ENCODE results near the gene EMILIN2. TPM values are rescaled to one million over a fixed set of nuclear protein-coding genes. Genes with fewer than 3 reads are reported as not detected.

EMILIN2 gene
- total and polyA plus RNA-seq, 8 donors, result 2.0 to 120 (median 5.7) TPM

DNA sequence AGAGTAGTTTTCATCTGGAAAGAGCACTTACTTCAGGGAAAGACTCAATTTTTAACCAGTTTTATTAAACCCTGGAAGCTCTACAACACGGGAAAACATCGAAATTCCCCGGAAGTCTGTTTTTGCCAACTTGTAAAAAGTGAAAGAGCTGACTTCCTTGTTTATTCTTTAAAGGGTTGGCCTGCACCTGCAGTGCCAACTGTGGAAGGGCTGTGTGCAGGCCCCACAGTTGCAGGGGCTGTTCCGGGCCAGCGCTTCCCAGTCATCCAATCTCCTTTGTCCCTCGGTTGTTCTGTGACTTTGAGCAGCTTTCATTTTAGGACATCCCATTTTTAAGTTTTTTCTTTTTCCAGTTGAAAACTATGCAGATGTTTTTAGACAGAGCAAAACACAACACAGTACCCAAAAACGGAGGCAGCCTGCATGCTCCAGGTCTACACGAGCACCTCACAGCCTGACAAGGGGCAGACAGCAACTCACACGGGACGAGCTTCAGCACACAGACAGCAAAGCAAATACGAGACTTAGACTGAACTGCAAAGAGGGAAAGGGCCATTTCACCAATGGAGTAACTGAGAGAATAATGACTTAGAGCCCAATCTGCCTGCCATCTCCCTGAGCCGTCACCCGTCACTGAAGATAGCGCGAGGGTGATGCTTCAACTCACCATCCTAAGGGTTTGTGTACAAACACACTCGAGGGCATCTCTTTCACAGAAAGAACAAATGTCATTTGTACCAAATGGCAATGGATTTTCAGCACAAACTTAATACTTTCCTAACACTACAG lies 70.6 kb downstream of the EMILIN2 start:
- intact Hi-C loops (cut with DNase I; ENCODE audit: low total_unique reads), result no loop called here
- peaks cover 52 to 95% (median 94%) of the 10 kb centered on the region in 4 donors for H3K36me3 ChIP-seq
- H3K9me3 ChIP-seq, result no peaks in the 10 kb centered on the region

GRCh38 chr18:2918761-2919550 lies 72.2 kb downstream of the EMILIN2 start:
- peaks cover 57 to 95% (median 94%) of the 10 kb centered on the region in 4 donors for H3K36me3 ChIP-seq
- H3K4me3 ChIP-seq, result no peak overlapping the region
- intact Hi-C loops (cut with DNase I; ENCODE audit: low total_unique reads), result no loop called here
- peak overlapping the region in 1 of 5 donors; percentile 66 for H3K27ac ChIP-seq
- no peaks in the 10 kb centered on the region for H3K9me3 ChIP-seq
- no peaks in the 10 kb centered on the region for H3K27me3 ChIP-seq
- H3K4me1 ChIP-seq, result peaks cover 8 to 26% (median 18%) of the 10 kb centered on the region in 4 donors
- TF ChIP-seq POLR2A (IDR thresholded peaks at IDR 0.05), result no peak
- TF ChIP-seq, protein P1, sequence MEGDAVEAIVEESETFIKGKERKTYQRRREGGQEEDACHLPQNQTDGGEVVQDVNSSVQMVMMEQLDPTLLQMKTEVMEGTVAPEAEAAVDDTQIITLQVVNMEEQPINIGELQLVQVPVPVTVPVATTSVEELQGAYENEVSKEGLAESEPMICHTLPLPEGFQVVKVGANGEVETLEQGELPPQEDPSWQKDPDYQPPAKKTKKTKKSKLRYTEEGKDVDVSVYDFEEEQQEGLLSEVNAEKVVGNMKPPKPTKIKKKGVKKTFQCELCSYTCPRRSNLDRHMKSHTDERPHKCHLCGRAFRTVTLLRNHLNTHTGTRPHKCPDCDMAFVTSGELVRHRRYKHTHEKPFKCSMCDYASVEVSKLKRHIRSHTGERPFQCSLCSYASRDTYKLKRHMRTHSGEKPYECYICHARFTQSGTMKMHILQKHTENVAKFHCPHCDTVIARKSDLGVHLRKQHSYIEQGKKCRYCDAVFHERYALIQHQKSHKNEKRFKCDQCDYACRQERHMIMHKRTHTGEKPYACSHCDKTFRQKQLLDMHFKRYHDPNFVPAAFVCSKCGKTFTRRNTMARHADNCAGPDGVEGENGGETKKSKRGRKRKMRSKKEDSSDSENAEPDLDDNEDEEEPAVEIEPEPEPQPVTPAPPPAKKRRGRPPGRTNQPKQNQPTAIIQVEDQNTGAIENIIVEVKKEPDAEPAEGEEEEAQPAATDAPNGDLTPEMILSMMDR (IDR thresholded peaks at IDR 0.05), result no peak
- no peak for TF ChIP-seq EP300 (IDR thresholded peaks at IDR 0.05)
- WGBS, 5 donors, result 95 to 96% (median 96%) methylated on average over 18 of the region's 18 CpGs
- DNase-seq, result no peak

More for the DNA sequence above, 70.6 kb downstream of the EMILIN2 start:
- Histone ChIP-seq H3K4me3 (peak overlapping the region in 1 of 4 donors; percentile 2), H3K27ac (peak overlapping the region in 3 of 5 donors; percentile 10 to 66 (median 57)), H3K4me1 (peaks cover 8 to 26% (median 18%) of the 10 kb centered on the region in 4 donors), H3K27me3 (no peaks in the 10 kb centered on the region)
- WGBS, 5 donors, result 43 to 61% (median 50%) methylated on average over 16 of the region's 16 CpGs
- DNase-seq, result peak in 1 of 2 donors; percentile 46
- TF ChIP-seq POLR2A (IDR thresholded peaks at IDR 0.05) (no peak), POLR2AphosphoS5 (IDR thresholded peaks at IDR 0.05) (peak in 1 of 3 donors; percentile 10)

- intact Hi-C loops (cut with DNase I; ENCODE audit: low total_unique reads), result no loop called here
- TF ChIP-seq POLR2A (IDR thresholded peaks at IDR 0.05) (no peak), POLR2AphosphoS5 (IDR thresholded peaks at IDR 0.05) (no peak), EP300 (IDR thresholded peaks at IDR 0.05) (no peak)
- TF ChIP-seq, protein P1 (IDR thresholded peaks at IDR 0.05), result no peak
- Histone ChIP-seq H3K9me3 (no peaks in the 10 kb centered on the region), H3K4me3 (no peak overlapping the region), H3K4me1 (peaks cover 8 to 26% (median 18%) of the 10 kb centered on the region in 4 donors), H3K36me3 (peaks cover 64 to 95% (median 94%) of the 10 kb centered on the region in 4 donors), H3K27me3 (no peaks in the 10 kb centered on the region), H3K27ac (no peak overlapping the region)
- WGBS, 5 donors, result 67 to 88% (median 79%) methylated on average over 3 to 5 of the region's 5 CpGs
- no peak for DNase-seq
Measured at GRCh38 chr18:2919600-2919999, 72.8 kb downstream of the EMILIN2 start.

DNA sequence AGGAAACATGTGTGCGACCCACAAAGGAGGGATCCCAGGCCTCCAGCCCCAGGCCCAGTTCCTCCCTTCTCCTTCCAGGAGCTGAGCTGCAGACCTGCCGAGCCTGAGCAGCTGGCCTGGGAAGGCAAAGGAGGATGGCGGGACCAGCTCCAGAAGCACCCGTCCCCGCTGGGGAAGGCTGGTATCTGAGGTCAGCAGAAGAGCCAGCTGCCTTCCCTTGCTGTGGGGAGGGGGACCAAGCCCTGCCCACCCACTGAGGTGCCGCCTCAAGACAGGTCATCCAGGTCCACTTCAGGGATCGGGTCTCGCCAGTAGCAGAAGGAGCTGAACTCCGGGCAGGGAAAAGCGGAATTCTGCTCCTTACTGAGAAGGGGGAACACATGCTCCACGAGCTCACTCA lies 73.2 kb downstream of the EMILIN2 start:
- intact Hi-C loops (cut with DNase I; ENCODE audit: low total_unique reads), result no loop called here
- TF ChIP-seq, protein P1 (IDR thresholded peaks at IDR 0.05), result no peak
- no peak for TF ChIP-seq POLR2AphosphoS5 (IDR thresholded peaks at IDR 0.05)
- Histone ChIP-seq H3K27me3 (no peaks in the 10 kb centered on the region), H3K36me3 (peaks cover 64 to 95% (median 94%) of the 10 kb centered on the region in 4 donors), H3K9me3 (no peaks in the 10 kb centered on the region), H3K27ac (no peak overlapping the region), H3K4me1 (peaks cover 8 to 26% (median 18%) of the 10 kb centered on the region in 4 donors), H3K4me3 (no peak overlapping the region)
- WGBS, 5 donors, result 80 to 90% (median 88%) methylated on average over 10 to 11 of the region's 11 CpGs
- no peak for DNase-seq
